ENCODE results near the gene PTPN18.
A peak's percentile ranks its signal among the peaks of the same experiment; 100 is the strongest.
"Not testable (repeated sequence)": the region's sequence is repeated elsewhere in the genome, so short reads cannot be mapped to it uniquely, and the experiment has no call there.

The PTPN18 gene

DNA sequence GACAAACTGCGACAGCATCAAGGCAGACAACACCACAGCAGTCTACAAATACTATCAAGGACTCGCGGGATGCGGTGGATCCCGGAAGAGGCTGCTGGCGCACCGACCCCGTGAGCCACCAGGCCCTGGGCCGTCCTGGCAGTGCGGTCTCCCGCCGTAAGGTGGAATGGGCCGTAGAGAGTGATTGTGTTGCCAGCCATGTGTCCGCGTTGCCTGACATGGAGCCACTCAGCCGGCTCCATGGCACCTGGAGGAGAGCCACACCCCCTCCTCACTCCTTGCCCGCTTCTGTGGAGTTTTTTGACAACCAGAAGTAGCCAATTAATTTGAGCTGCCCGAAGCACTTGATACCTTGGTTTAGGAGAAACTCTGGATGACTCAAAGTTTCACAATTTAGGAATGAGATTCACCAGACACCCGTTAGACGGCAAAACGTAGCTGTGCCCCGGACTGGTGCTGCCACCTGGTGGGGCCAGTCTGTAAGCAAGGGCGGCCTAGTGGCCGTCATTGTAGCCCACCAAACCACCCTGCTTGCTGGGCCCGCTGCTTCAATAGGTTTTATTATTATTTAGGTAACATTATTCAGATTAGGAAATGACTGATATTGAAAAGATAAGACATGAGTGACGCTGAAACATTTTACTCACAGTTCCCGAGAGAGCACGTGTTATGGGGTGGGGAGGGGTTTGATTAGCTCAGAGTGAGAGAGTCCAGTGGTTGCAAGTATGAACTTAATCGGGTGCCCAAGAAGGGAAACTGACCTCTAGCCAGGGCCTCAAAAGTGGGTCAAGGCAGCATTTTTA is 23.4 kb upstream of the PTPN18 start:
- Histone ChIP-seq H3K4me1 (ENCODE audit: control insufficient read depth, insufficient read depth, low read length) (peaks cover 5% of the 10 kb centered on the region; the same call in 1 of the 2 replicates), H3K27me3 (ENCODE audit: control insufficient read depth, insufficient read depth, low read length) (no peaks in the 10 kb centered on the region), H3K9me3 (ENCODE audit: control insufficient read depth, insufficient read depth, low read length) (no peaks in the 10 kb centered on the region), H3K27ac (ENCODE audit: low read length) (no peak overlapping the region), H3K4me3 (ENCODE audit: low read length) (peak overlapping the region; percentile 30; the same call in 1 of the 2 replicates), H3K36me3 (ENCODE audit: control insufficient read depth, insufficient read depth, low read length) (no peaks in the 10 kb centered on the region)
- WGBS (ENCODE audit: insufficient coverage, insufficient read length): no CpG with 5 or more reads among the region's 29 CpGs
- DNase-seq (ENCODE audit: low read depth, low spot score): no peak

DNA sequence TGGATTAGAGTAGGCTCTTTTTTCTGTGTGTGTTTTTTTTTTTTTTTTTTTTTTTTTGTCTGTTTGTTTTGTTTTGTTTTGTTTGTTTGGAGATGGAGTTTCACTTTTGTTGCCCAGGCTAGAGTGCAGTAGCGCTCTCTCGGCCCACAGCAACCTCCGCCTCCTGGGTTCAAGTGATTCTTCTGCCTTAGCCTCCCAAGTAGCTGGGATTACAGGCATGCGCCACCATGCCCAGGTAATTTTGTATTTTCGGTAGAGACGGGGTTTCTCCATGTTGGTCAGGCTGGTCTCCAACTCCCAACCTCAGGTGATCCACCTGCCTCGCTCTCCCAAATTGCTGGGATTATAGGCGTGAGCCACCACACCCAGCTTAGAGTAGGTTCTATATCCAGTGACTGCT is 22.6 kb upstream of the PTPN18 start:
- H3K9me3 ChIP-seq (ENCODE audit: control insufficient read depth, insufficient read depth, low read length); H3K4me1 ChIP-seq (ENCODE audit: control insufficient read depth, insufficient read depth, low read length); H3K27me3 ChIP-seq (ENCODE audit: control insufficient read depth, insufficient read depth, low read length); H3K4me3 ChIP-seq (ENCODE audit: low read length); H3K27ac ChIP-seq (ENCODE audit: low read length); DNase-seq (ENCODE audit: low read depth, low spot score); H3K36me3 ChIP-seq (ENCODE audit: control insufficient read depth, insufficient read depth, low read length): not testable (repeated sequence)
- WGBS (ENCODE audit: insufficient coverage, insufficient read length): no CpG with 5 or more reads among the region's 8 CpGs

DNA sequence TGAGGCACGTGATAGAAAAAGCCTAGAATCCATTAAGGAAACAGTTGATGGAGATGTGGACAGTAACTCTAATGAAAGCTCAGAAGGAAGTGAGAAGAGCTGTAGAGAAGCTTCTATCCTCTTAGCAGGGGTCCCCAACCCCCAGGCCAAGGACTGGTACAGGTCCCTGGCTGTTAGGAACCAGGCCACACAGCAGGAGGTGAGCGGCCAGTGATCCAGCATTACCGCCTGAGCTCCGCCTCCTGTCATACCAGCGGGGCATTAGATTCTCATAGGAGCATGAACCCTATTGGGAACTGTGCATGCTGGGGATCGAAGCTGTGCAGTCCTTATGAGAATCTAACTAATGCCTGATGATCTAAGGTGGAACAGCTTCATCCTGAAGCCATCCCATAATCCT is 21.8 kb upstream of the PTPN18 start:
- no peak for DNase-seq (ENCODE audit: low read depth, low spot score)
- no peaks in the 10 kb centered on the region for H3K9me3 ChIP-seq (ENCODE audit: control insufficient read depth, insufficient read depth, low read length)
- no peak overlapping the region for H3K4me3 ChIP-seq (ENCODE audit: low read length)
- no peak overlapping the region for H3K27ac ChIP-seq (ENCODE audit: low read length)
- H3K27me3 ChIP-seq (ENCODE audit: control insufficient read depth, insufficient read depth, low read length): no peaks in the 10 kb centered on the region
- 0 out of 2 replicates have a peak, but pooled peaks cover 2% of the 10 kb centered on the region for H3K36me3 ChIP-seq (ENCODE audit: control insufficient read depth, insufficient read depth, low read length)
- WGBS (ENCODE audit: insufficient coverage, insufficient read length): no CpG with 5 or more reads among the region's 6 CpGs
- peaks cover 4% of the 10 kb centered on the region; the same call in 1 of the 2 replicates for H3K4me1 ChIP-seq (ENCODE audit: control insufficient read depth, insufficient read depth, low read length)

DNA sequence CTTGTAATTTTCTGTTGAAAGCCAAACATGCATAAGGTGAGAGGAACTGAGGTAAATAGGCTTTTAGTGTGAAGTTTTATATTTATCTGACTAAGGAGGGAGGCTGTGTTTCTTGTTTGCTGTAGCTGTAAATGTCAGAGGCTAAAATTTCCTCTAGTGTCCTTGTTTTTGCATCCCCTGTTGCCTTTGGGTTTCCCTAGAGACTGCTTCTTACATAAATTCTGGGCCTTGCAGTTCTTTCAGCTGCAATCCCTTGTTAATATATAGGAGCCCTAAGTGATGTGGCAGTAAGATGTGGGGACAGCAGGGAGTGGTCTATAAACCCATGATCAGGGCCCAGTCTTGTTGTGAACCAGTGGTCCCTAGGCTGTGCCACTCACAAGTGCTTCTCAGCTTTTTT is 20.6 kb upstream of the PTPN18 start:
- no peaks in the 10 kb centered on the region for H3K9me3 ChIP-seq (ENCODE audit: control insufficient read depth, insufficient read depth, low read length)
- H3K27ac ChIP-seq (ENCODE audit: low read length): no peak overlapping the region
- peaks cover 4% of the 10 kb centered on the region; the same call in 1 of the 2 replicates for H3K4me1 ChIP-seq (ENCODE audit: control insufficient read depth, insufficient read depth, low read length)
- no peak overlapping the region for H3K4me3 ChIP-seq (ENCODE audit: low read length)
- peaks cover 5% of the 10 kb centered on the region; the same call in 1 of the 2 replicates for H3K36me3 ChIP-seq (ENCODE audit: control insufficient read depth, insufficient read depth, low read length)
- DNase-seq (ENCODE audit: low read depth, low spot score): no peak
- no peaks in the 10 kb centered on the region for H3K27me3 ChIP-seq (ENCODE audit: control insufficient read depth, insufficient read depth, low read length)

DNA sequence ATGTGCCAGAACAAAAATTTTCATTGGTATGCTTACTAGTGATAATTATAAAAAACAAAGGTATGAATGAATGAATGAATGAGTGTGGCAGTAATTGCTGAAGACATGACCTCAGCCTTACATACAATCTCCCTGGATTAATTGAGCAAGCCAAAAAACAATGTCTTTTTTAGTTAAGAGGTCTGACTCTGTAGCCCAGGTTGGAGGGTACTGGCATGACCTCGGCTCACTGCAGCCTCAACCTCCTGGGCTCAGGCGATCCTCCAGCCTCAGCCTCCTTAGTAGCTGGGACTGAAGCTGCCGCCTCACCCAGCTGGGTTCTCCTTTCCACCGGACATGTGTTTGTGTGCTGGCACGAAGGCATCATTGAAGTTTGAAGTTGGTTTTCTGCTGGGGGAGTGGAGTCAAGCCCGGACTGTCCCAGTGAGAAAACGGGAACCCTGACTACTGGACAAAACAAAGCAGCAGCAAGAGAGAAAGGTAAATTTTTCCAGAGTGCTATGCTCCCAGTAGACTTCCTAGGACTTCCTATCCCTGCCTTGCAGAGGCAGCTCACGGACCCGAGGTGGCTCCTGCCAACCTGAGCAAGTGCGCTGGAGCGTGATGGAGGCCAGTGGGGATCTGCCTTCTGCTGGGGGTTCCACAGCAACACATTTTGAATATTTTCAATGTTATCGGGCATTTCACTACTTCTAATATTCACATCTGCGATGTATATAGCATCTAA is 19.5 kb upstream of the PTPN18 start:
- no CpG with 5 or more reads among the region's 13 CpGs for WGBS (ENCODE audit: insufficient coverage, insufficient read length)
- Histone ChIP-seq H3K4me3 (ENCODE audit: low read length) (no peak overlapping the region), H3K9me3 (ENCODE audit: control insufficient read depth, insufficient read depth, low read length) (no peaks in the 10 kb centered on the region), H3K4me1 (ENCODE audit: control insufficient read depth, insufficient read depth, low read length) (peaks cover 4% of the 10 kb centered on the region; the same call in 1 of the 2 replicates), H3K36me3 (ENCODE audit: control insufficient read depth, insufficient read depth, low read length) (peaks cover 5% of the 10 kb centered on the region; the same call in 1 of the 2 replicates), H3K27ac (ENCODE audit: low read length) (no peak overlapping the region), H3K27me3 (ENCODE audit: control insufficient read depth, insufficient read depth, low read length) (no peaks in the 10 kb centered on the region)
- no peak for DNase-seq (ENCODE audit: low read depth, low spot score)

DNA sequence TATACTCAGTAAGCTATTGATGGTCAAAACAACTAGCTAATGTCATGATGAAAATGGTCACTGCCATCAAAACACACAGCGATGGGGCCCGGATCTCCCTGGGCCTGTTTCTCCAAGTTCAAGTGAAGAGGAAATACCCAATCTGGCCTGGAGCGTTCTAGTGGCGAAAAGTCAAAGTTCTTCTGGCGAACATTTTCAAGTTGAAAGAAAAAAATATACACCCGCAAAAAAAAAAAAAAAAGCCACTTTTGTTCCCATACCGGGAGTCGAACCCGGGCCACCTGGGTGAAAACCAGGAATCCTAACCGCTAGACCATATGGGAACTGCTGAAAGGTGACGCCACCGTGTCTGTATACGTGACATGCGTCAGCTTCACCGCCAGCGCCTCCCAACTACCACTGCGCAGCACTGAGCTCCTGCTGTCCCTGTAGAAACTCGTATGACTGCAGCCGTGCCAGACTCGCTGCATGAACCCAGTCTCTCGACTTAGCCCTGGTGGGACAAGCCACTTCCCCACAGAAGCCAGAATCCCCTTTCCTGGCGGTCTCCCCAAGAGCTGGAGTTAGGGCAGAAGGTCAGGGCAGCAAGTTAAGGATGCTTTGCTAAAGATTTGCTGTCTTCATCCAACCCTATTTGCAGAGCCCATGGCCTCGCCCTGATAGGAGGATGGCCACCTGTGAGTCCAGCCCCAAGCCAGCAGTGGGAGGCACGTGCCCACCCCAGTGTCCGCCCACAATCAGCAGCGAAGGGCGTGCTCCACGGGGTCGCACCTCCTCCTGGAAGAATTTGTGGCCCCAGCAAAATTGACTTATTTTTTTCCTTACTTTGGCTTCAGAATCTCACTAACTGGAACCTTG is 18.8 kb upstream of the PTPN18 start:
- Histone ChIP-seq H3K4me1 (ENCODE audit: control insufficient read depth, insufficient read depth, low read length) (peaks cover 4% of the 10 kb centered on the region; the same call in 1 of the 2 replicates), H3K27me3 (ENCODE audit: control insufficient read depth, insufficient read depth, low read length) (no peaks in the 10 kb centered on the region), H3K36me3 (ENCODE audit: control insufficient read depth, insufficient read depth, low read length) (peaks cover 5% of the 10 kb centered on the region; the same call in 1 of the 2 replicates), H3K9me3 (ENCODE audit: control insufficient read depth, insufficient read depth, low read length) (no peaks in the 10 kb centered on the region), H3K27ac (ENCODE audit: low read length) (no peak overlapping the region), H3K4me3 (ENCODE audit: low read length) (peak overlapping the region; percentile 80; the same call in 1 of the 2 replicates)
- DNase-seq (ENCODE audit: low read depth, low spot score): no peak
- no CpG with 5 or more reads among the region's 29 CpGs for WGBS (ENCODE audit: insufficient coverage, insufficient read length)

DNA sequence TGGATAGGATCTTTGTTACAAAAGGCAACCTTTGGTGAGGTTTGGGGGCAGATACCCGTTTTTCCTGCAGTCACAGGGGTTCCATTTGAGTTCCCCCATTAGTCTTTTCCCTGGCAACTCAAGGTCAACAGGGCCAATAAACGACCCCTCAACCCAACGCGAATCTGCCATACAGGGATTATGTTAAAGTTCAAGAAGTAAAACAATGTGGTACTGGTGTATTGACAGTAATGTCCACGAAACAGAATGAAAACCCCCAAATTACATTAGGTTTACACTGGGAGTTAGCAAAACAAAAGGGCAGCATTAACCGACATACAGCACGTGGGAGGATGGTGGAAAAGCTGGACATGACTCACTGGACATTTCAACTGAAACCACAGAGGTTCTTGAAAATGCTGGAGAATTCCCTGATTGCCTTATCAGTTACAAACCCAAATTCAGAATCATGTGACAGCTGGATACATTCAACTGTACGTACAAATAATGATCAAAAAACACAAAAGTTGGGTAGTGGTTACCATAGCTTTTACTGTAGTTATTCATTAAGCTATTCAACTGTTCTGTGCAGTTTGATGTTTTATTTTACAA is 18.0 kb upstream of the PTPN18 start:
- H3K27ac ChIP-seq (ENCODE audit: low read length): no peak overlapping the region
- no peaks in the 10 kb centered on the region for H3K27me3 ChIP-seq (ENCODE audit: control insufficient read depth, insufficient read depth, low read length)
- DNase-seq (ENCODE audit: low read depth, low spot score): no peak
- peak overlapping the region; percentile 80; the same call in 1 of the 2 replicates for H3K4me3 ChIP-seq (ENCODE audit: low read length)
- H3K9me3 ChIP-seq (ENCODE audit: control insufficient read depth, insufficient read depth, low read length): no peaks in the 10 kb centered on the region
- peaks cover 2% of the 10 kb centered on the region; the same call in 1 of the 2 replicates for H3K4me1 ChIP-seq (ENCODE audit: control insufficient read depth, insufficient read depth, low read length)
- peaks cover 5% of the 10 kb centered on the region; the same call in 1 of the 2 replicates for H3K36me3 ChIP-seq (ENCODE audit: control insufficient read depth, insufficient read depth, low read length)
- WGBS (ENCODE audit: insufficient coverage, insufficient read length): no CpG with 5 or more reads among the region's 8 CpGs

DNA sequence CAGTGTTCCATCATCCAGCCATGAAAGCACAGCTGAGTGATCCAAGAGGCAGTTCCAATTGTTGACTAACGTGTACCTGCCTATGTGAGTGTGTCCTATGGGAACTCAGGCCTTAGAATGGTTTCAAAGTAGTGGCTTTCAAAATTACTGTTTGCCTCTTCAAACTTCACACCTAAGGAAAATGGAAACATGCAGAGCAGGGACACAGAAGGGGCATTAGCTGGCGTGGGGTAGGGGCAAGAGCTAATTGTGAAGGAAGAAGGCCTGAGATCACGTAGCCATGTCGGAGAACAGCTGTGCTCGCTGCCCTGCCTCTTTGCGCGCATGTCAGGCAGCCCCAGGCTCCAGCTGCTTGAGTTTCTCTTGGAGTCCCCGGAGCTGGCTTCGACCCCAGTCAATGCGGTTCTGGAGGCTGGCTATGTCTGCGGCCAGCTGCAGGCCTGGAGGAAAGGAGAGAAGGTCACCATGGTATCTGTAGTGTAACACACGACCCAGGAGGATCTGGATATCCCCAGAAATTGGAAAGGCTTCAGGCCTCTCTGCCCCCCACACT is 17.0 kb upstream of the PTPN18 start:
- no peak overlapping the region for H3K27ac ChIP-seq (ENCODE audit: low read length)
- no peaks in the 10 kb centered on the region for H3K9me3 ChIP-seq (ENCODE audit: control insufficient read depth, insufficient read depth, low read length)
- no peak for DNase-seq (ENCODE audit: low read depth, low spot score)
- WGBS (ENCODE audit: insufficient coverage, insufficient read length): no CpG with 5 or more reads among the region's 12 CpGs
- no peak overlapping the region for H3K4me3 ChIP-seq (ENCODE audit: low read length)
- H3K36me3 ChIP-seq (ENCODE audit: control insufficient read depth, insufficient read depth, low read length): peaks cover 5% of the 10 kb centered on the region; the same call in 1 of the 2 replicates
- no peaks in the 10 kb centered on the region for H3K27me3 ChIP-seq (ENCODE audit: control insufficient read depth, insufficient read depth, low read length)
- H3K4me1 ChIP-seq (ENCODE audit: control insufficient read depth, insufficient read depth, low read length): peaks cover 2% of the 10 kb centered on the region; the same call in 1 of the 2 replicates

DNA sequence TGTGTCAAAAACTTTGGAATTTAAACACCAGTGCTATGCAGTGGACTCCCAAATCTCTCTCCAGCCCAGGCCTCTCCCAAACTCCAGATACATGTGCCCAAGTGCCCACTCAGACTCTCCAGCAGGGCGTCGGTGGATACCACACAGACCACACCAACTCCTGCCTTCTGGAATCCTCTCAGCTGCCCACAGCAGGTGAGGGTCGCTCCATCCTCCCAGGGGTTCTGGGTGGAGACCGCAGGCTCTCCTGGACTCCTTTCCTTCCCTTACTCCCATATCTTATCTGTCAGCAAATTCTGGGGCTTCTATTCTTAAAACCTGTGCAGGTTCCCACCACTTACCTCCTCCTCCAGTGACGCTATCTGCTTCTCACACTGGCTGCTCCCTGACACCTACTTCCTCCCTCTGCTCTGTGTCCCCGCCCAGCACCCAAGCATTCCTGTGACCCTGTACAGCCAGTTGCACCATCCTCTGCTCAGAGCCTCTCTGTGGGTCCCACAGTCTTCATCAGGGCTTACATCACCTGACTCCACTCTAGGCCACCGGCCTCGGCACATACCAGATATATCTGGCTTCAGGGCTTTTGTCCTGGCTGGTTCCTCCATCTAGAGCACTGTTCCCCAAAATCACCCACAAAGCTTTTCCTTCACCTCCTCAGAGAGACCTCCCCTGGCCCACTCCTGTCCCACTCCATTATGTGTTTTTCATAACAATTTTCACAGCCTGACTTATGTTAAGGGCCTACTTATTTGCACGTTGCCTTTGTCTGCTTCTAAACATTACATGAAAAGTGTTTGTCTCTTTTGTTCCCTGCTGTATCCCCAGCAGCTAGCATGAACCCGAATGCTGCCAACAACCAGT is 15.7 kb upstream of the PTPN18 start:
- Histone ChIP-seq H3K36me3 (ENCODE audit: control insufficient read depth, insufficient read depth, low read length) (peaks cover 11% of the 10 kb centered on the region), H3K4me3 (ENCODE audit: low read length) (no peak overlapping the region), H3K27me3 (ENCODE audit: control insufficient read depth, insufficient read depth, low read length) (no peaks in the 10 kb centered on the region), H3K27ac (ENCODE audit: low read length) (no peak overlapping the region), H3K4me1 (ENCODE audit: control insufficient read depth, insufficient read depth, low read length) (peaks cover 2% of the 10 kb centered on the region; the same call in 1 of the 2 replicates), H3K9me3 (ENCODE audit: control insufficient read depth, insufficient read depth, low read length) (no peaks in the 10 kb centered on the region)
- WGBS (ENCODE audit: insufficient coverage, insufficient read length): no CpG with 5 or more reads among the region's 10 CpGs
- DNase-seq (ENCODE audit: low read depth, low spot score): no peak

Measured in iPS DF 6.9 (cell line).